Measurements from ENCODE around the gene PDE7B. TPM values are rescaled to one million over a fixed set of nuclear protein-coding genes. Genes with fewer than 3 reads are reported as not detected.

Gene PDE7B
- total RNA-seq, 2 experiments from 2014 or later = 0.58 to 0.68 TPM

GRCh38 chr6:136066005-136066404 lies 214.5 kb downstream of the PDE7B start:
- no peaks in the 10 kb centered on the region for H3K36me3 Mint-ChIP-seq (ENCODE audit: low read depth)
- intact Hi-C loops (cut with micrococcal nuclease) = no loop called here
- no peaks in the 10 kb centered on the region for H3K9me3 Mint-ChIP-seq
- DNase-seq = no peak
- ChIA-PET CTCF (no interaction called here), POLR2A (no interaction called here)
- TF ChIP-seq CTCF (IDR thresholded peaks at IDR 0.05) = no peak
- H3K4me3 Mint-ChIP-seq = no peak overlapping the region
- H3K27ac Mint-ChIP-seq = no peak overlapping the region
- no peaks in the 10 kb centered on the region for H3K27me3 Mint-ChIP-seq
- no peaks in the 10 kb centered on the region for H3K4me1 Mint-ChIP-seq (ENCODE audit: low read depth)
- no peak for ATAC-seq

- no peaks in the 10 kb centered on the region for H3K36me3 Mint-ChIP-seq (ENCODE audit: low read depth)
- no peak overlapping the region for H3K4me3 Mint-ChIP-seq
- ATAC-seq (no peak), DNase-seq (no peak)
- H3K27me3 Mint-ChIP-seq = no peaks in the 10 kb centered on the region
- TF ChIP-seq CTCF (IDR thresholded peaks at IDR 0.05) = no peak
- ChIA-PET CTCF (no interaction called here), POLR2A (no interaction called here)
- no peak overlapping the region for H3K27ac Mint-ChIP-seq
- H3K4me1 Mint-ChIP-seq (ENCODE audit: low read depth) = no peaks in the 10 kb centered on the region
- no peaks in the 10 kb centered on the region for H3K9me3 Mint-ChIP-seq
- intact Hi-C loops (cut with micrococcal nuclease) = no loop called here
Observed at GRCh38 chr6:136067731-136068341, 216.3 kb downstream of the PDE7B start.

GRCh38 chr6:136069119-136069518 lies 217.6 kb downstream of the PDE7B start:
- Mint-ChIP-seq H3K4me3 (no peak overlapping the region), H3K4me1 (ENCODE audit: low read depth) (no peaks in the 10 kb centered on the region), H3K9me3 (no peaks in the 10 kb centered on the region), H3K27ac (no peak overlapping the region), H3K27me3 (no peaks in the 10 kb centered on the region), H3K36me3 (ENCODE audit: low read depth) (no peaks in the 10 kb centered on the region)
- CTCF ChIA-PET = no interaction called here
- POLR2A ChIA-PET = no interaction called here
- intact Hi-C loops (cut with micrococcal nuclease) = no loop called here
- TF ChIP-seq CTCF (IDR thresholded peaks at IDR 0.05) = no peak
- ATAC-seq (no peak), DNase-seq (no peak)

- ChIA-PET POLR2A (no interaction called here), CTCF (no interaction called here)
- ATAC-seq (no peak), DNase-seq (no peak)
- intact Hi-C loops (cut with micrococcal nuclease) = no loop called here
- Mint-ChIP-seq H3K4me3 (no peak overlapping the region), H3K27me3 (no peaks in the 10 kb centered on the region), H3K36me3 (ENCODE audit: low read depth) (no peaks in the 10 kb centered on the region), H3K4me1 (ENCODE audit: low read depth) (no peaks in the 10 kb centered on the region), H3K9me3 (no peaks in the 10 kb centered on the region), H3K27ac (no peak overlapping the region)
- TF ChIP-seq CTCF (IDR thresholded peaks at IDR 0.05) = no peak
Observed at GRCh38 chr6:136070815-136071214, 219.3 kb downstream of the PDE7B start.

GRCh38 chr6:136072691-136073090 lies 221.2 kb downstream of the PDE7B start:
- no peak overlapping the region for H3K27ac Mint-ChIP-seq
- intact Hi-C loops (cut with micrococcal nuclease) = no loop called here
- H3K36me3 Mint-ChIP-seq (ENCODE audit: low read depth) = no peaks in the 10 kb centered on the region
- DNase-seq (no peak), ATAC-seq (no peak)
- H3K4me1 Mint-ChIP-seq (ENCODE audit: low read depth) = no peaks in the 10 kb centered on the region
- ChIA-PET POLR2A (no interaction called here), CTCF (no interaction called here)
- TF ChIP-seq CTCF (IDR thresholded peaks at IDR 0.05) = no peak
- no peaks in the 10 kb centered on the region for H3K9me3 Mint-ChIP-seq
- no peaks in the 10 kb centered on the region for H3K27me3 Mint-ChIP-seq
- no peak overlapping the region for H3K4me3 Mint-ChIP-seq
